NOMO-1 (cell line): ENCODE data around the gene CBLIF.
"Not testable (repeated sequence)": the region's sequence is repeated elsewhere in the genome, so short reads cannot be mapped to it uniquely, and the experiment has no call there.

Source experiments
- DNase-seq, 2 experiments: peaks; one replicate each; lab custom pipeline; 2025; ENCODE audit not compliant: unreplicated experiment in 2 of 2; lab: John Stamatoyannopoulos, UW

Gene CBLIF

DNA sequence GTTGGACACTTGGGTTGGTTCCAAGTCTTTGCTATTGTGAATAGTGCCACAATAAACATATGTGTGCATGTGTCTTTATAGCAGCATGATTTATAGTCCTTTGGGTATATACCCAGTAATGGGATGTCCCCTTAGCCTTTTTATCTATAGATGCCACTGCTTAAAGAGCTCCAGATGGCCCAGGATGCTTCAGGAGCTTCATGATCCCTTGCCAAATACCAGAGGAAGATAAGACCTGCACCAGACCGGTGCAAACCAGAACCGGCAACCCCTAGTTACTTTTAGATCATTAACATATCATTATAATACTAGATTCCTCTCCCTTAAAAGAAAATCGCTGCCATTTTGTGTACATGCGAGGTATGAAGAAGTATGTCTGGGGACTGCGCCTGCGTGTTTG lies 3.1 kb upstream of the CBLIF start:
- not testable (repeated sequence) for DNase-seq

GRCh38 chr11:59847626-59848025 lies 2.3 kb upstream of the CBLIF start:
- no peak for DNase-seq

DNA sequence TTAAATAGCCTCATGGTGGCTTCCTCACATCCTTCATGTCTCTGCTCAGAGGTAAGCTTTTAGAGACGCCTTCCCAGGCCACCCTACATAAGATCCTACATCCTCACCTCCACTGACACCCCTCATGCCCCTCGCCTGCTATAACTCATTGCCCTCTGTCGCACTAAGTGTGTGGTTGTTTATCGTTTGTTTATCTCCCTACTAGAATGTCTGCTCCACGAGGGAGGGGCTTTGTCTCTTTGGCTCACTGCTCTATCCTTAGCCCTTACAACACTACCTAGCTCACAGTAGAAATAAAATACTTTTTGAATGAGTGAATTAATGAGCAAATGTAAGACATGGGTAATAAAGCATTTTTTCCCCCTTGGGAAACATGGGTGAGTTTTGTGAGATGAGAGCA lies 1.3 kb upstream of the CBLIF start:
- DNase-seq, result no peak

DNA sequence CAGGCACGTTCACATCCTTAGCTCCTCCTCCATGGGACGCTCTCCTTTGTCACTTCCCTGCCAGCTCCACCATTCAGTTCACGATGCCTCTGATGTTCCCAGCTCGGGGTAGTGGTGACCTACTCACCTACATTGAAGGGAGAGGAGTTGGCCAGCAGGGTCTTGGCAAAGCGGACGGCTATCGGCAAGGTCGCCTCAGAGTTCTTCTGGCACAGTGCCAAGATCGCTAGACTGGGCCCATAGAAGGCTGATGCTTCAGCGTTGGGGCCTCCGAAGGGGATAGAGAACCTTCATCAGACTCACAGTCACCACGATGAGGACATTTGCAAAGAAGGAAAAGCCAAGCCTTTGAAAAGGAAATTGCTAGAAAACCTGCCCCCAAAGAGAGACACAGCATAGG lies 3.0 kb downstream of the CBLIF start:
- DNase-seq, result no peak

- DNase-seq, result no peak
These were observed 3.8 kb downstream of the CBLIF start for GRCh38 chr11:59841514-59841913.

- no peak for DNase-seq
These were observed 5.7 kb downstream of the CBLIF start for GRCh38 chr11:59839615-59840014.

DNA sequence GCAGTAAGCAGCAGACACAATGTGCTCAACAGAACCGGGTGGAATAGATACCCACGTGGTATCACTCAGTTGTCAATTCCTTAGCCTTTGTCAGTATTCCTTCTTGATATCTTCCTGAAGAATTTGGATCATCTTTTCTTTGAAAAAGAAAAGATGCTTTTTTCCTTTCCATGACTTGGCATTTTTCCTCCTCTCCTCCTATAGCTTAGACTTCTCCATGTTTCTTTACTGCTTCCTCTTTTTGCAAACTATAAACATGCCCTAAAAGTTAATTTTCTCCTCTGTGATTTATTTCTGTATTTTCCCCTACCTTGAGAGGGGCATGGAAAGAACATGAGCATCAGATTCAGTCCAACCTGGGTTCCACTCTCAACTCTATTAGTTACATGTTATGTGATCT lies 11.7 kb downstream of the CBLIF start:
- DNase-seq, result peak in 1 of 2 experiments; percentile 25

- DNase-seq, result no peak
These were observed 15.9 kb downstream of the CBLIF start for GRCh38 chr11:59829358-59829757.

DNA sequence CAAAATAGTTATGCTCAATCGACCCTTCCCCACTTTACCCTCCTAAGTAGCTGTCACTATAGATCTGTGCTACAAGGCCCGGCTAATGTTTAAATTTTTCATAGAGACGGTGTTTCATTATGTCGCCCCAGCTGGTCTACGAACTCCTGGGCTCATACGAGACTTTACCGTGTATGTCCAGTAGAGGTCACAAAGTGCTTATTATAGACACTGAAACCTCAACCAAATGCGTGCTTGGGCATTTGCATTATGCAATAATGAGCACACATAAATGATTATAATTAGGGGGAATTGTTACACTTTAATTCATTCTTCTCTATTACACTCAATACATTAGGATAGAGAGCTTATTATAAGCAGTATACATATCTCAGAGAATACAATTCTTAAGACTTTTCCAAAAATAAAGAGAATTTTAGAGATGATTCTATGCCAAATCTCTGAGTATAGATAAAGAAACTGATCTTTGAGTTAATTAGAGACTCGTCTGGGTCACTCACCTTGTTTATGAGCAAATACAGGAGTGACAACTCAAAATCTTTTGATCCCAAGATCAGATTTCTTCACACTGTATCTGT lies 22.2 kb downstream of the CBLIF start:
- DNase-seq, result peak; percentile 64 to 84

DNA sequence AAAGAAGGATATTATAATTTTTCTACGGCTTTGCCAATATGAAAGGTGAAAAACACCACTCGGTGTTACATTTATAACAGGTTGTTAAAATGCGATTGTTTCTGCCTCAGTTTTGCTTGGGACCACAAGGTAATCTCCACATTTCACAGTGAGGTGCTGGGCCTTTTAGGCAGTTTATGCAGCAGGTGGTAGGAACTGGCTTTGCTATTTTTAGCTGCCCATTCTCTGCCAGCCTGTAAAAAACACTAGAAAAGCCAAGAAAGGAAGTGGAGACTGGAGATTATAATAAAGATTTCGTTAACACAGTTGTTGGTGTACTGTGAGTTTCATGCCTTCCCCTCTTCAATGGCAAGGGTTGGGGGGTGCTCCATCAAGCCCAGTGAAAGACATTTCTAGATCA lies 26.7 kb downstream of the CBLIF start:
- DNase-seq, result peak; percentile 55 to 68

GRCh38 chr11:59816434-59816833 lies 28.9 kb downstream of the CBLIF start:
- DNase-seq, result not testable (repeated sequence)

DNA sequence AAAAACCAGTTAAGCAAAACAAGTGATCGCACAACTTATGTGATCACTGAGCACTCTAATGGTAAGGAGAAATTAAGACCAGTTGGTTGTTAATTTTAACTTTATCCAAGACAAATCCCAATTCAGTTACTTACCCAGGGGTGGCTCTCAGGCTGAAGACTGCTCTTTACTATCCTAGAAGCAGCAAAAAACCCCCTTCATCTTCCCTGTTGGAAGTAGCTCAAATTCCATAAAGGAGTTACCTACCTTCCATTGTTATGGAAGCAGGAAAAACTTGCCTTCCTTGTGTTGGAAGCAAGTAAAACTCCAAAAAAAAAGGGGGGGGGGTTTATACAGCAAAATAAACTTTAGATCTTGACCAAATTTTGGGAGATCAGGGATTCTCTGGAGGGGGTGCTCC lies 29.5 kb downstream of the CBLIF start:
- no peak for DNase-seq

- DNase-seq, result peak in 1 of 2 experiments; percentile 52
These were observed 31.3 kb downstream of the CBLIF start for GRCh38 chr11:59814021-59814420.

GRCh38 chr11:59813364-59813763 lies 31.9 kb downstream of the CBLIF start:
- DNase-seq, result no peak

DNA sequence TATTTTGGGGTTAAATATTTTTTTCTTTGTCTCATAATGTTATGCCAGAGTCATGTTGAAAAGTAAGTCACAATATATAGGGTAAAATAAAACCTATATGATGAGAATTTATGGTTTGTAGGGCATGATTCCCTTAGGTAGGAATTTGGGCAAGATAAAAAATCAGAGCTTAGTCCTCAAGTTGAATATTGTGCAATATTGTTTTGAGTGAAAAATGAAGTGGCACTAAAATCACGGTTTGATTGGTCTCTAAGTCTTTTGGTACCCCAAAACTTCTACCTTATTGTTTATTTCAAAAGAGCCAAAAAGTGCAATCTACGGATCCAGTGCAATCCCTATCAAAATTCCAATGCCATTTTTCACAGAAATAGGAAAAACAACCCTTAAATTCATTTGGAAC lies 33.1 kb downstream of the CBLIF start:
- no peak for DNase-seq

GRCh38 chr11:59810911-59811259 lies 34.4 kb downstream of the CBLIF start:
- peak in 1 of 2 experiments; percentile 56 for DNase-seq

GRCh38 chr11:59810189-59810910 lies 34.9 kb downstream of the CBLIF start, which contains the start of gene MRPL16:
MRPL16 (minus strand) TSS chr11:59810778; CDS start chr11:59810658, 120 bp downstream.
- DNase-seq, result peak; percentile 87 to 88

GRCh38 chr11:59807047-59807610 lies 38.2 kb downstream of the CBLIF start:
- no peak for DNase-seq

- no peak for DNase-seq
These were observed 41.2 kb downstream of the CBLIF start for GRCh38 chr11:59804061-59804460.

- DNase-seq, result peak; percentile 20 to 68
These were observed 42.6 kb downstream of the CBLIF start for GRCh38 chr11:59802639-59803176.

GRCh38 chr11:59801981-59802638 lies 43.2 kb downstream of the CBLIF start:
- DNase-seq, result no peak
